GM23338 (cell line): ENCODE results near the gene CHMP3. TPM values are rescaled to one million over a fixed set of nuclear protein-coding genes. Genes with fewer than 3 reads are reported as not detected.

Experiments used
- ATAC-seq: fragments of 200-7000 bp; cut with Tn5 transposase; 3 replicates; pipeline ENCODE4 v1.9.1; 2020
- DNase-seq: peaks from one replicate; pipeline ENCODE4 v3.0.0-alpha.2; 2015; ENCODE audit warnings: low spot score
- H2AFZ ChIP-seq: fragments of 200-600 bp; sonication (generic); 2 replicates; pipeline ENCODE4 v1.8.0; 2016; ENCODE audit warnings: antibody characterized with exemption, mild to moderate bottlenecking, moderate library complexity
- H3F3A ChIP-seq: fragments of 200-600 bp; sonication (generic); replicated peaks from 2 replicates; pipeline ENCODE4 v1.8.0; 2017; ENCODE audit warnings: antibody characterized with exemption, mixed run types, low read depth
- H3K27ac ChIP-seq: fragments of 200-600 bp; sonication (generic); 2 replicates; pipeline ENCODE4 v1.6.1; 2016; ENCODE audit warnings: low read depth
- H3K27me3 ChIP-seq: fragments of 200-600 bp; sonication (generic); 2 replicates; pipeline ENCODE4 v1.8.0; 2016; ENCODE audit warnings: mild to moderate bottlenecking, mixed run types, moderate library complexity; ENCODE audit not compliant: insufficient read depth
- H3K36me3 ChIP-seq: fragments of 200-600 bp; sonication (generic); 2 replicates; pipeline ENCODE4 v1.8.0; 2016; ENCODE audit warnings: mild to moderate bottlenecking; ENCODE audit not compliant: insufficient read depth
- H3K4me1 ChIP-seq: fragments of 200-600 bp; sonication (generic); 2 replicates; pipeline ENCODE4 v1.8.0; 2016; ENCODE audit warnings: mild to moderate bottlenecking, moderate library complexity; ENCODE audit not compliant: insufficient read depth
- H3K4me2 ChIP-seq: fragments of 200-600 bp; sonication (generic); 2 replicates; pipeline ENCODE4 v1.7.1; 2017; ENCODE audit warnings: mixed run types
- H3K4me3 ChIP-seq: fragments of 200-600 bp; sonication (generic); 2 replicates; pipeline ENCODE4 v1.6.1; 2016; ENCODE audit warnings: mixed run types
- H3K79me2 ChIP-seq: fragments of 200-600 bp; sonication (generic); replicated peaks from 2 replicates; pipeline ENCODE4 v1.8.0; 2017; ENCODE audit warnings: mild to moderate bottlenecking; ENCODE audit not compliant: insufficient read depth
- H3K9me2 ChIP-seq: fragments of 200-600 bp; sonication (generic); 2 replicates; pipeline ENCODE4 v1.8.0; 2017; ENCODE audit not compliant: insufficient read depth
- H4K20me1 ChIP-seq: fragments of 200-600 bp; sonication (generic); replicated peaks from 2 replicates; pipeline ENCODE4 v1.8.0; 2017; ENCODE audit warnings: mild to moderate bottlenecking; ENCODE audit not compliant: insufficient read depth
- H3K27ac Mint-ChIP-seq: 2 replicates; pipeline ENCODE4 v1.8.0; 2020; ENCODE audit warnings: inconsistent platforms, mild to moderate bottlenecking, moderate library complexity, mixed read lengths
- H3K27me3 Mint-ChIP-seq: 3 replicates; pipeline ENCODE4 v1.8.0; 2022; ENCODE audit warnings: low read depth, mild to moderate bottlenecking, moderate library complexity, mixed read lengths, inconsistent platforms; ENCODE audit not compliant: insufficient read depth, poor library complexity
- H3K36me3 Mint-ChIP-seq: 3 replicates; pipeline ENCODE4 v1.8.0; 2021; ENCODE audit warnings: low read depth, mild to moderate bottlenecking, inconsistent platforms, moderate library complexity, mixed read lengths
- H3K4me1 Mint-ChIP-seq: 3 replicates; pipeline ENCODE4 v1.8.0; 2020; ENCODE audit warnings: mild to moderate bottlenecking, inconsistent platforms, mixed read lengths
- H3K4me3 Mint-ChIP-seq: 3 replicates; pipeline ENCODE4 v1.8.0; 2021; ENCODE audit warnings: moderate library complexity, mild to moderate bottlenecking, inconsistent platforms, mixed read lengths
- H3K9me3 Mint-ChIP-seq: 3 replicates; pipeline ENCODE4 v1.8.0; 2020; ENCODE audit warnings: moderate library complexity, mild to moderate bottlenecking, inconsistent platforms, mixed read lengths
- CREB1 ChIP-seq: fragments of 250-450 bp; sonication (Bioruptor Pico); IDR thresholded peaks from 2 replicates; pipeline ENCODE4 v1.5.0; 2020; ENCODE audit warnings: low read depth, mild to moderate bottlenecking, moderate library complexity
- ETS1 ChIP-seq: IDR thresholded peaks from 2 replicates; pipeline ENCODE4 v1.6.1; 2016; ENCODE audit warnings: antibody characterized with exemption
- EZH2 ChIP-seq: fragments of 200-600 bp; sonication (generic); IDR thresholded peaks from one replicate; pipeline ENCODE4 v1.8.0; 2017; ENCODE audit warnings: antibody characterized with exemption, mild to moderate bottlenecking, low read depth; ENCODE audit not compliant: unreplicated experiment
- EZH2phosphoT487 ChIP-seq: fragments of 200-600 bp; sonication (generic); IDR thresholded peaks from one replicate; pipeline ENCODE4 v1.8.1; 2018; ENCODE audit warnings: antibody characterized with exemption; ENCODE audit not compliant: unreplicated experiment
- JUNB ChIP-seq: IDR thresholded peaks from one replicate; pipeline ENCODE4 v1.6.1; 2016; ENCODE audit warnings: antibody characterized with exemption; ENCODE audit not compliant: unreplicated experiment
- NANOG ChIP-seq: IDR thresholded peaks from 2 replicates; pipeline ENCODE4 v1.6.1; 2016; ENCODE audit warnings: antibody characterized with exemption, borderline replicate concordance
- POLR2AphosphoS5 ChIP-seq: IDR thresholded peaks from 2 replicates; pipeline ENCODE4 v1.6.1; 2016; ENCODE audit warnings: antibody characterized with exemption, low read depth
- REST ChIP-seq: IDR thresholded peaks from one replicate; pipeline ENCODE4 v1.6.1; 2018; ENCODE audit warnings: antibody characterized with exemption; ENCODE audit not compliant: unreplicated experiment
- STAT1 ChIP-seq: IDR thresholded peaks from one replicate; pipeline ENCODE4 v1.6.1; 2016; ENCODE audit warnings: antibody characterized with exemption; ENCODE audit not compliant: unreplicated experiment
- ZNF114 ChIP-seq: fragments of 250-450 bp; sonication (Bioruptor Pico); IDR thresholded peaks from 2 replicates; pipeline ENCODE4 v1.5.0; 2020; ENCODE audit warnings: mild to moderate bottlenecking, moderate library complexity
- ZNF331 ChIP-seq: fragments of 250-450 bp; sonication (Bioruptor Pico); IDR thresholded peaks from 2 replicates; pipeline ENCODE4 v1.5.0; 2020; ENCODE audit warnings: low read depth, mild to moderate bottlenecking, moderate library complexity
- ZNF462 ChIP-seq: fragments of 250-450 bp; sonication (Bioruptor Pico); IDR thresholded peaks from 2 replicates; pipeline ENCODE4 v1.5.0; 2020; ENCODE audit warnings: mild to moderate bottlenecking, moderate library complexity
- polyA plus RNA-seq: library from polyadenylated mRNA; unstranded; fragments of >200 nt; fragmentation: Nextera tagmentation; extraction: Ambion mirVana; gene quantifications from 2 replicates; pipeline ENCODE4 v1.2.1, GENCODE V29; 2016
- total RNA-seq: library from RNA; depleted of rRNA; stranded (reverse); fragments of >200 nt; shearing (Covaris generic); gene quantifications from 2 replicates; pipeline ENCODE4 v1.2.3, GENCODE V29; 2014
- TF ChIP-seq, protein P1 (sequence below), 2 experiments: fragments of 200-600 bp in 1 of 2; sonication (generic) in 1 of 2; conservative IDR thresholded peaks; 2 replicates each; pipeline versions ENCODE4 v1.5.1 to v1.6.1; 2016 to 2017; ENCODE audit warnings: antibody characterized with exemption in 2 of 2, low read depth in 2 of 2, mild to moderate bottlenecking in 2 of 2, moderate library complexity in 1 of 2

Gene CHMP3
- total and polyA plus RNA-seq, 2 experiments from 2014 or later: 15.5 to 15.6 TPM

DNA sequence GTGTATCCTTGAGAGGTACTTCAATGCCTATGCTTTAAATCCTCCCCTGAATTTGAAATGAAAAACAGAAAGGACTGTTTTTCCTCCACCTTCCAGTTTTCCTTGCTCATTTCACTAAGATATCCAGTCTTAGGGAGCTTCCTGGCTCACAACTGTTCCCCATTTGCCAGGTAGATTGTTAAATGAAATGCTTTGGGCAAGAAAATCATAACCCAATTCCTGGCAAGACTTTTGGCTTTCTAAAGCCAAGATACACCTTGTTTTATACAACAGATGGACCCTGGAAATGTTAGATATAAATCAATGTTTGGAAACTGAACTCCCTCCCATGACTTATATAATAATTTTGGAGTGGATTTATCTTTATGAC lies 3.6 kb upstream of the CHMP3 start:
- DNase-seq (no peak), ATAC-seq (no peak)
- H3K27ac Mint-ChIP-seq: no peak overlapping the region
- Histone ChIP-seq H4K20me1 (no peaks in the 10 kb centered on the region), H2AFZ (peak overlapping the region; percentile 63; the same call in 1 of the 2 replicates), H3K27ac (no peak overlapping the region), H3K36me3 (no peaks in the 10 kb centered on the region), H3K4me2 (no peak overlapping the region), H3K79me2 (peaks cover 8% of the 10 kb centered on the region), H3F3A (no peaks in the 10 kb centered on the region), H3K27me3 (peaks cover 5% of the 10 kb centered on the region; the same call in 1 of the 2 replicates), H3K4me3 (no peak overlapping the region), H3K9me2 (peaks cover 11% of the 10 kb centered on the region), H3K4me1 (peaks cover 7% of the 10 kb centered on the region)
- no peak overlapping the region for H3K4me3 Mint-ChIP-seq
- TF ChIP-seq, protein P1, sequence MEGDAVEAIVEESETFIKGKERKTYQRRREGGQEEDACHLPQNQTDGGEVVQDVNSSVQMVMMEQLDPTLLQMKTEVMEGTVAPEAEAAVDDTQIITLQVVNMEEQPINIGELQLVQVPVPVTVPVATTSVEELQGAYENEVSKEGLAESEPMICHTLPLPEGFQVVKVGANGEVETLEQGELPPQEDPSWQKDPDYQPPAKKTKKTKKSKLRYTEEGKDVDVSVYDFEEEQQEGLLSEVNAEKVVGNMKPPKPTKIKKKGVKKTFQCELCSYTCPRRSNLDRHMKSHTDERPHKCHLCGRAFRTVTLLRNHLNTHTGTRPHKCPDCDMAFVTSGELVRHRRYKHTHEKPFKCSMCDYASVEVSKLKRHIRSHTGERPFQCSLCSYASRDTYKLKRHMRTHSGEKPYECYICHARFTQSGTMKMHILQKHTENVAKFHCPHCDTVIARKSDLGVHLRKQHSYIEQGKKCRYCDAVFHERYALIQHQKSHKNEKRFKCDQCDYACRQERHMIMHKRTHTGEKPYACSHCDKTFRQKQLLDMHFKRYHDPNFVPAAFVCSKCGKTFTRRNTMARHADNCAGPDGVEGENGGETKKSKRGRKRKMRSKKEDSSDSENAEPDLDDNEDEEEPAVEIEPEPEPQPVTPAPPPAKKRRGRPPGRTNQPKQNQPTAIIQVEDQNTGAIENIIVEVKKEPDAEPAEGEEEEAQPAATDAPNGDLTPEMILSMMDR (conservative IDR thresholded peaks at IDR 0.05; ENCODE audit: low read depth in 2 of 2): no peak
- TF ChIP-seq POLR2AphosphoS5: no peak
- TF ChIP-seq REST: no peak
- no peak for TF ChIP-seq EZH2phosphoT487
- no peak for TF ChIP-seq ZNF331 (CRISPR knock-in tag)
- no peak for TF ChIP-seq ZNF114 (CRISPR knock-in tag)
- TF ChIP-seq NANOG: no peak
- TF ChIP-seq JUNB: no peak
- TF ChIP-seq ETS1: no peak
- TF ChIP-seq ZNF462 (CRISPR knock-in tag): no peak
- TF ChIP-seq STAT1: no peak
- no peak for TF ChIP-seq CREB1 (CRISPR knock-in tag)
- TF ChIP-seq EZH2: no peak
- peaks cover 6% of the 10 kb centered on the region; the same call in 2 of the 3 replicates for H3K9me3 Mint-ChIP-seq
- H3K4me1 Mint-ChIP-seq: peaks cover 3% of the 10 kb centered on the region; the same call in 1 of the 3 replicates
- peaks cover 13% of the 10 kb centered on the region for H3K27me3 Mint-ChIP-seq
- no peaks in the 10 kb centered on the region; the same call in 2 of the 3 replicates for H3K36me3 Mint-ChIP-seq
